Measurements from ENCODE around the gene TAOK1. TPM values are rescaled to one million over a fixed set of nuclear protein-coding genes. Genes with fewer than 3 reads are reported as not detected.

TAOK1 gene
- total and polyA plus RNA-seq, 9 donors, result 15.6 to 36.2 (median 32.9) TPM

DNA sequence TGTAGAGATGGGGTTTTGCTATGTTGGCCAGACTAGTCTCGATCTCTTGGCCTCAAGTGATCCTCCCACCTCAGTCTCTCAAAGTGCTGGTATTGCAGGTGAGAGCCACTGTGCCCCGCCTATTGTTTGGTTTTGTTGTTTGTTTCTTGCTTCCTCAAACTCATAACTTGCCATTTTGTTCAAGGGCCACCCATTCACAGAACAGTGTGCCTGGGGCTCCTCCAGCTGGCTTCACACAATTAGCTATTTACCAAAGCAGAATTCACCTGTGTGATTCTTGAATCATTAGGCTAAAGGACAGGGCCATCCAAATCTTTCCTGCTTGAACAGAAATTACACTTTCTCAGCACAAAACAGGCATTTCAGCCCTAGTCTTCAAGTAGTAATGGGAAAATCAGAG lies 169.5 kb downstream of the TAOK1 start:
- peaks cover 3% of the 10 kb centered on the region for H3K27me3 ChIP-seq (ENCODE audit: control insufficient read depth, insufficient read depth, low read length)
- WGBS (ENCODE audit: insufficient coverage), result no CpG with 5 or more reads among the region's 2 CpGs
- no peak for DNase-seq

GRCh38 chr17:29560316-29560715 lies 170.2 kb downstream of the TAOK1 start:
- WGBS (ENCODE audit: insufficient coverage), result no CpG with 5 or more reads among the region's 6 CpGs
- Histone ChIP-seq H3K9me3 (replicated peaks; ENCODE audit: control insufficient read depth, low read depth, low read length) (no peaks in the 10 kb centered on the region), H3K4me1 (ENCODE audit: control insufficient read depth, insufficient read depth, low read length) (peaks cover 16% of the 10 kb centered on the region), H3K4me3 (ENCODE audit: low read length) (no peak overlapping the region), H3K36me3 (ENCODE audit: control insufficient read depth, insufficient read depth, low read length) (peaks cover 6% of the 10 kb centered on the region), H3K27ac (ENCODE audit: low read length) (no peak overlapping the region), H3K27me3 (ENCODE audit: control insufficient read depth, insufficient read depth, low read length) (peaks cover 8% of the 10 kb centered on the region)
- DNase-seq, result peak; percentile 40

More for the DNA sequence above, 169.5 kb downstream of the TAOK1 start:
- peaks cover 6% of the 10 kb centered on the region for H3K36me3 ChIP-seq (ENCODE audit: control insufficient read depth, insufficient read depth, low read length)
- H3K4me1 ChIP-seq (ENCODE audit: control insufficient read depth, insufficient read depth, low read length), result peaks cover 16% of the 10 kb centered on the region
- H3K9me3 ChIP-seq (replicated peaks; ENCODE audit: control insufficient read depth, low read depth, low read length), result no peaks in the 10 kb centered on the region
- H3K4me3 ChIP-seq (ENCODE audit: low read length), result no peak overlapping the region
- H3K27ac ChIP-seq (ENCODE audit: low read length), result no peak overlapping the region

DNA sequence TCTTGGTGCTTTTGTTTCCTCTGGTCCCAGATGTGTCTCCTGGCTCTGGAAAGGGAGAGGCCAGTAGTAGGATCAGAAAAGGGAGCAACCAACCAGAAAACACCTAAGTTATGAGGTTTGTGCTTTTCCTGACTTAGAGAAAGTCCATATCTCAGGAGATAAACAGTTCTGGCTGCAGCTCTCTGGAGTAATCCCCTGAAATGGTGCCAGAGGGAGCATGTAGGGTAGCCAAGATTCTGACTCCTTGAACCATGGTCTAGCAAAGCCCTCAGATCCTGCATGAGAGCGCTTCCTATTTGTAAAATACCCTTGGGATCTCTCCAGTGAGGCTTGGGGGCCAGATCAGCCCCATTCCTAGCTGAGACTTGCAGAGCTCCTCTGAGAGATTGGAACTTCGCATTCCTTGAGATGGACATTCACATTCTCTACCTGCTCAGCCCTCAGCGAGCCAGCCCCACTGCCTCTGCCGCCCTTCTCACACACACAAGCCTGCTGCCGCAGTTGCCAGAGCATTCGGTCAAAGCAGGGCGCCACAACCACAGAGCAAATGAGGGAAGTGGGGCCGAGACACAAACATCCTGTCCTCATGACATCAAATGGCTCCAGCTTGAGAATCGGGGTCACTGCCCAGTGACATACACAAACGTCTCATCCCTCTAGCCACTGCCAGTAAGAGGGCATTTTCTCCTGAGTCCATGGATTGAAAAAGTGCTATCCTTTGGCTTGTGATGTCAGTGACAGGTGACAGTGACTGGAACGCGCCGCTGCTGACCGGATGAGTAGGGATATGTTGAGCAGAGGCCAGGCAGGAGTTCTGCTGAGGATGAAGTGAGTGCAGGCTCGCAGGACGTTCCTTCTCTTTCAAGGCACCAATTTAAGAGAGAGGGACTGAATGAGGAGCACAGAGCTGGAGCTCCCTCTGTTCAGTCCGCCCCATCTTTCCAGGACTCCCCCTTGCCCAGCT lies 171.7 kb downstream of the TAOK1 start:
- WGBS (ENCODE audit: insufficient coverage), result 60% methylated on average over 12 of the region's 17 CpGs
- peak overlapping the region; percentile 13 for H3K27ac ChIP-seq (ENCODE audit: low read length)
- peaks cover 20% of the 10 kb centered on the region for H3K27me3 ChIP-seq (ENCODE audit: control insufficient read depth, insufficient read depth, low read length)
- peaks cover 6% of the 10 kb centered on the region for H3K36me3 ChIP-seq (ENCODE audit: control insufficient read depth, insufficient read depth, low read length)
- DNase-seq, result peak; percentile 41
- H3K9me3 ChIP-seq (replicated peaks; ENCODE audit: control insufficient read depth, low read depth, low read length), result no peaks in the 10 kb centered on the region
- peaks cover 30% of the 10 kb centered on the region for H3K4me1 ChIP-seq (ENCODE audit: control insufficient read depth, insufficient read depth, low read length)
- H3K4me3 ChIP-seq (ENCODE audit: low read length), result no peak overlapping the region

GRCh38 chr17:29562615-29563014 lies 172.5 kb downstream of the TAOK1 start:
- no peak for DNase-seq
- H3K27me3 ChIP-seq (ENCODE audit: control insufficient read depth, insufficient read depth, low read length), result peaks cover 24% of the 10 kb centered on the region
- WGBS (ENCODE audit: insufficient coverage), result 72% methylated on average over 17 of the region's 18 CpGs
- peaks cover 32% of the 10 kb centered on the region for H3K4me1 ChIP-seq (ENCODE audit: control insufficient read depth, insufficient read depth, low read length)
- no peak overlapping the region for H3K4me3 ChIP-seq (ENCODE audit: low read length)
- H3K36me3 ChIP-seq (ENCODE audit: control insufficient read depth, insufficient read depth, low read length), result peaks cover 6% of the 10 kb centered on the region
- H3K9me3 ChIP-seq (replicated peaks; ENCODE audit: control insufficient read depth, low read depth, low read length), result no peaks in the 10 kb centered on the region
- H3K27ac ChIP-seq (ENCODE audit: low read length), result no peak overlapping the region

- DNase-seq, result no peak
- Histone ChIP-seq H3K27me3 (ENCODE audit: control insufficient read depth, insufficient read depth, low read length) (peaks cover 25% of the 10 kb centered on the region), H3K4me3 (ENCODE audit: low read length) (no peak overlapping the region), H3K4me1 (ENCODE audit: control insufficient read depth, insufficient read depth, low read length) (peaks cover 38% of the 10 kb centered on the region), H3K36me3 (ENCODE audit: control insufficient read depth, insufficient read depth, low read length) (peaks cover 6% of the 10 kb centered on the region), H3K9me3 (replicated peaks; ENCODE audit: control insufficient read depth, low read depth, low read length) (no peaks in the 10 kb centered on the region), H3K27ac (ENCODE audit: low read length) (no peak overlapping the region)
- 100% methylated on average over 1 of the region's 3 CpGs for WGBS (ENCODE audit: insufficient coverage)
Observed at GRCh38 chr17:29563816-29564215, 173.7 kb downstream of the TAOK1 start.

- Histone ChIP-seq H3K27ac (ENCODE audit: low read length) (no peak overlapping the region), H3K9me3 (replicated peaks; ENCODE audit: control insufficient read depth, low read depth, low read length) (no peaks in the 10 kb centered on the region), H3K4me3 (ENCODE audit: low read length) (peak overlapping the region; percentile 39), H3K36me3 (ENCODE audit: control insufficient read depth, insufficient read depth, low read length) (peaks cover 10% of the 10 kb centered on the region), H3K4me1 (ENCODE audit: control insufficient read depth, insufficient read depth, low read length) (peaks cover 45% of the 10 kb centered on the region), H3K27me3 (ENCODE audit: control insufficient read depth, insufficient read depth, low read length) (peaks cover 25% of the 10 kb centered on the region)
- WGBS (ENCODE audit: insufficient coverage), result 22% methylated on average over 54 of the region's 55 CpGs
- peak; percentile 29 for DNase-seq
Observed at GRCh38 chr17:29565643-29566472, 175.7 kb downstream of the TAOK1 start.

DNA sequence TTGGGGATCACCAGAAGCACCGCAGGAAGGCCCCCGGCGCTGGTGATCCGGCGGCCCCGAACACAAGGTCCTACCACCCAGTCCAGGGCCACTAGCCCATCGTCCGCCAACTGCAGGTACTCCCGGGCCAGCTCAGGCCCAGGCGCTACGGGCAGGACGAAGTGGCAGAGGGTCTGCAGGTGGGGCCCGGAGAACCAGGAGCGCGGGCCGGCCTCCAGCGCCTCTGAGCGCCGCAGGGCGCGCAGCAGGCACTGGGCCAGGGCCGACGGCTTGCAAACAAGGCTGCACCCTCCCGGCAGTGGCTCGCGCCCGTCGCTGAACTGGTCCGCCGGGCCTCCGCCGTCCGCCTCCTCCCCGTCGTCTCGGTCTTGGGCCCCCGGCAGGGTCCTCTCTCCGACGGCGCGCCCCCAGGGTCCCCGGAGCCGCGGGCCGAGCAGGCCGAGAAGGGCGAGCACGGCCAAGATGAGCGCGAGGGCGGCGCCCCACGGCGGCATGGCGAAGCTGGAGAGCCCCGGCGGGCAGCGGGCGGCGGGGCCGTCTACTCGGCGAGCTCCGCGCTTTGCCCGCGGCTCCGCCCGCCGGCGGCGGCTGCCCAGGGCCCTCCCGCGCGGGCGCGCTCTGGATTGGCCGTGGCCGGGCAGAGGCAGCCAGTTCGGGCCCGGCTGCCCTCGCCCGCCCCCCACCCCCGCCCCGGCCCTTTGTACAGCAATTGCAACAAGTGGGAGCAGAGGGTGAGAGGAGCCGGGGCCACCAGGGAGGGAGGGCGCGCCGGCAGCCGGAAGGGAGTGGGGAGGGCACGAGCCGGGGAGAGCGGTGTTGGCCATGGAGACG lies 176.5 kb downstream of the TAOK1 start, which contains the start of gene ABHD15:
Gene ABHD15 (minus strand): TSS at position 565 of the 831 bp plus-strand sequence. CDS start 71 bp downstream, at position 494.
- 1% methylated on average over 94 of the region's 94 CpGs for WGBS (ENCODE audit: insufficient coverage)
- peaks cover 43% of the 10 kb centered on the region for H3K4me1 ChIP-seq (ENCODE audit: control insufficient read depth, insufficient read depth, low read length)
- DNase-seq, result peak; percentile 72
- H3K36me3 ChIP-seq (ENCODE audit: control insufficient read depth, insufficient read depth, low read length), result peaks cover 18% of the 10 kb centered on the region
- peak within 1 kb of the TSS; percentile 90 for H3K4me3 ChIP-seq (ENCODE audit: low read length)
- no peaks in the 10 kb centered on the region for H3K9me3 ChIP-seq (replicated peaks; ENCODE audit: control insufficient read depth, low read depth, low read length)
- peaks cover 25% of the 10 kb centered on the region for H3K27me3 ChIP-seq (ENCODE audit: control insufficient read depth, insufficient read depth, low read length)
- peak within 1 kb of the TSS; percentile 87 for H3K27ac ChIP-seq (ENCODE audit: low read length)

DNA sequence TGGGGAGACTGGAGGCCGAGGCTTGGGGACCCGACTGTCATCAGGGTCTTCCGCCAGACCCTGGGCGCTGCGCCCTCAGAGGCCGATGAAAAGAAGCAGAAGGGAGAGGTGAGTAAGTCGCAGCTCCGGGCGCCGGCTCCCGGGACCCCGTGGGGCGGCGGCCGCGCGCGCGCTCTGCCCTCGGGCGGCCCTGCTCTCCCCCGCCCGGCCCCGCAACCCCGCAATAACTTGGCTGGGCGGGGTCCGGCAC lies 177.1 kb downstream of the TAOK1 start:
- Histone ChIP-seq H3K27me3 (ENCODE audit: control insufficient read depth, insufficient read depth, low read length) (peaks cover 25% of the 10 kb centered on the region), H3K4me3 (ENCODE audit: low read length) (peak overlapping the region; percentile 90), H3K9me3 (replicated peaks; ENCODE audit: control insufficient read depth, low read depth, low read length) (no peaks in the 10 kb centered on the region), H3K4me1 (ENCODE audit: control insufficient read depth, insufficient read depth, low read length) (peaks cover 45% of the 10 kb centered on the region), H3K36me3 (ENCODE audit: control insufficient read depth, insufficient read depth, low read length) (peaks cover 19% of the 10 kb centered on the region), H3K27ac (ENCODE audit: low read length) (no peak overlapping the region)
- no peak for DNase-seq
- under 1% methylated on average over 27 of the region's 27 CpGs for WGBS (ENCODE audit: insufficient coverage)

- H3K27me3 ChIP-seq (ENCODE audit: control insufficient read depth, insufficient read depth, low read length), result peaks cover 25% of the 10 kb centered on the region
- peak overlapping the region; percentile 87 for H3K27ac ChIP-seq (ENCODE audit: low read length)
- no peaks in the 10 kb centered on the region for H3K9me3 ChIP-seq (replicated peaks; ENCODE audit: control insufficient read depth, low read depth, low read length)
- H3K36me3 ChIP-seq (ENCODE audit: control insufficient read depth, insufficient read depth, low read length), result peaks cover 20% of the 10 kb centered on the region
- under 1% methylated on average over 48 of the region's 63 CpGs for WGBS (ENCODE audit: insufficient coverage)
- peak overlapping the region; percentile 90 for H3K4me3 ChIP-seq (ENCODE audit: low read length)
- DNase-seq, result peak; percentile 53
- peaks cover 47% of the 10 kb centered on the region for H3K4me1 ChIP-seq (ENCODE audit: control insufficient read depth, insufficient read depth, low read length)
Observed at GRCh38 chr17:29567554-29568330, 177.6 kb downstream of the TAOK1 start.
